NCI-H187 (cell line): ENCODE data around the gene PRKAA1.
"Not testable (repeated sequence)": the region's sequence is repeated elsewhere in the genome, so short reads cannot be mapped to it uniquely, and the experiment has no call there.

Experiments
- DNase-seq, 2 experiments: peaks; one replicate each; lab custom pipeline; 2025; lab: John Stamatoyannopoulos, UW

The PRKAA1 gene

GRCh38 chr5:40733434-40733833, 64.7 kb downstream of the PRKAA1 start:
- DNase-seq: no peak

GRCh38 chr5:40722497-40722911, 75.7 kb downstream of the PRKAA1 start:
- DNase-seq: not testable (repeated sequence)

GRCh38 chr5:40720069-40720468, 78.1 kb downstream of the PRKAA1 start:
- no peak for DNase-seq

GRCh38 chr5:40717281-40717680, 80.9 kb downstream of the PRKAA1 start:
- no peak for DNase-seq

GRCh38 chr5:40716590-40716989, 81.6 kb downstream of the PRKAA1 start:
- DNase-seq: no peak

- DNase-seq: no peak
Observed at GRCh38 chr5:40716000-40716399, 82.2 kb downstream of the PRKAA1 start.

- DNase-seq: no peak
Observed at GRCh38 chr5:40714001-40714400, 84.2 kb downstream of the PRKAA1 start.

GRCh38 chr5:40710575-40710974, 87.6 kb downstream of the PRKAA1 start:
- DNase-seq: not testable (repeated sequence)
